ENCODE measurements around the gene CDKN1C.

GRCh38 chr11:2904153-2905052 is 18.8 kb upstream of the CDKN1C start:
- TF ChIP-seq EZH2phosphoT487 (IDR thresholded peaks at IDR 0.05; ENCODE audit: insufficient read depth, low read depth) (no peak), EZH2 (IDR thresholded peaks at IDR 0.05; ENCODE audit: insufficient read depth, poor library complexity, severe bottlenecking) (no peak)

Data from GM23248 (cell line).